ENCODE measurements around the gene GGT6. TPM values are rescaled to one million over a fixed set of nuclear protein-coding genes. Genes with fewer than 3 reads are reported as not detected.
"Not testable (repeated sequence)": the region's sequence is repeated elsewhere in the genome, so short reads cannot be mapped to it uniquely, and the experiment has no call there.

The GGT6 gene
- total RNA-seq, 1 donor from 2014 or later: 6.6 TPM

GRCh38 chr17:4605826-4606225, 45.4 kb upstream of the GGT6 start:
- no peak for DNase-seq (ENCODE audit: low read depth)
- Histone ChIP-seq H3K36me3 (ENCODE audit: control insufficient read depth, insufficient read depth, low read length) (no peaks in the 10 kb centered on the region), H3K27me3 (ENCODE audit: control insufficient read depth, insufficient read depth, low read length) (peaks cover 7% of the 10 kb centered on the region), H3K4me3 (ENCODE audit: low read depth, low read length) (no peak overlapping the region)
- no peak for TF ChIP-seq CTCF (IDR thresholded peaks at IDR 0.05; ENCODE audit: insufficient read depth, low read length, severe bottlenecking)
- FAIRE-seq: no peak

- H3K36me3 ChIP-seq (ENCODE audit: control insufficient read depth, insufficient read depth, low read length); H3K27me3 ChIP-seq (ENCODE audit: control insufficient read depth, insufficient read depth, low read length); FAIRE-seq: not testable (repeated sequence)
These were observed 44.4 kb upstream of the GGT6 start for GRCh38 chr17:4604736-4605135.

GRCh38 chr17:4604111-4604644, 43.8 kb upstream of the GGT6 start:
- no peak for FAIRE-seq
- Histone ChIP-seq H3K4me3 (ENCODE audit: low read depth, low read length) (no peak overlapping the region), H3K27me3 (ENCODE audit: control insufficient read depth, insufficient read depth, low read length) (peaks cover 5% of the 10 kb centered on the region), H3K36me3 (ENCODE audit: control insufficient read depth, insufficient read depth, low read length) (no peaks in the 10 kb centered on the region)
- no peak for TF ChIP-seq CTCF (IDR thresholded peaks at IDR 0.05; ENCODE audit: insufficient read depth, low read length, severe bottlenecking)
- peak; percentile 11 for DNase-seq (ENCODE audit: low read depth)

More at GRCh38 chr17:4604736-4605135, 44.4 kb upstream of the GGT6 start:
- H3K4me3 ChIP-seq (ENCODE audit: low read depth, low read length); DNase-seq (ENCODE audit: low read depth): not testable (repeated sequence)

GRCh38 chr17:4602041-4602440, 41.7 kb upstream of the GGT6 start:
- H3K36me3 ChIP-seq (ENCODE audit: control insufficient read depth, insufficient read depth, low read length): no peaks in the 10 kb centered on the region
- H3K27me3 ChIP-seq (ENCODE audit: control insufficient read depth, insufficient read depth, low read length): peaks cover 3% of the 10 kb centered on the region
- FAIRE-seq: no peak
- TF ChIP-seq CTCF (IDR thresholded peaks at IDR 0.05; ENCODE audit: insufficient read depth, low read length, severe bottlenecking): no peak
- H3K4me3 ChIP-seq (ENCODE audit: low read depth, low read length): no peak overlapping the region
- no peak for DNase-seq (ENCODE audit: low read depth)

GRCh38 chr17:4601326-4601725, 40.9 kb upstream of the GGT6 start:
- Histone ChIP-seq H3K27me3 (ENCODE audit: control insufficient read depth, insufficient read depth, low read length) (peaks cover 3% of the 10 kb centered on the region), H3K36me3 (ENCODE audit: control insufficient read depth, insufficient read depth, low read length) (no peaks in the 10 kb centered on the region), H3K4me3 (ENCODE audit: low read depth, low read length) (no peak overlapping the region)
- TF ChIP-seq CTCF (IDR thresholded peaks at IDR 0.05; ENCODE audit: insufficient read depth, low read length, severe bottlenecking): no peak
- DNase-seq (ENCODE audit: low read depth) (no peak), FAIRE-seq (no peak)

- Histone ChIP-seq H3K36me3 (ENCODE audit: control insufficient read depth, insufficient read depth, low read length) (no peaks in the 10 kb centered on the region), H3K27me3 (ENCODE audit: control insufficient read depth, insufficient read depth, low read length) (peaks cover 3% of the 10 kb centered on the region), H3K4me3 (ENCODE audit: low read depth, low read length) (no peak overlapping the region)
- TF ChIP-seq CTCF (IDR thresholded peaks at IDR 0.05; ENCODE audit: insufficient read depth, low read length, severe bottlenecking): no peak
- FAIRE-seq: no peak
- DNase-seq (ENCODE audit: low read depth): no peak
These were observed 40.2 kb upstream of the GGT6 start for GRCh38 chr17:4600563-4600962.
